HG03521 (cell line): ENCODE results near the gene ZC3HAV1.
"Not testable (repeated sequence)": the region's sequence is repeated elsewhere in the genome, so short reads cannot be mapped to it uniquely, and the experiment has no call there.

Experiments used
- ATAC-seq: cut with Tn5 transposase; IDR thresholded peaks from one replicate; pipeline ENCODE4 v1.9.1; 2021; ENCODE audit warnings: mild to moderate bottlenecking, moderate library complexity; ENCODE audit not compliant: unreplicated experiment

Gene ZC3HAV1

DNA sequence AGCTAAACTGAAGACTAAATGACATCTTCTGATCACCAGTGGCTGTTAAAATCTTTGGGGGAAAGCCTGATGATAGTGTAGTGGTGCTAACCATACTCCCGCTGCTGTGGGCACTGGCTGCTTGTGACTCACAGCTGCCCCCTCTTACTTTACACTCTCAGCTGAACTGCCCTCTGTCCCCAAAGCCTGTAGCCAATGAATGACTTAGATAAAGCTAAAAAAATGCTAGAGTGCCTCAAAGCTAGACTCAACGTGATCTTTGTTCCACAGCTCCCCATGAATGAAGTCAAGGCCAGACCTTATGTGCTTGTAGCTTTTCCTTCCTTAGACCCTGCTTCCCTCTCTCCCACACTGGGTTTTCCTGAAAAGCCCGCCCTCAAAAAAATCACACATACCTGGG lies 80.2 kb downstream of the ZC3HAV1 start:
- no peak for ATAC-seq

DNA sequence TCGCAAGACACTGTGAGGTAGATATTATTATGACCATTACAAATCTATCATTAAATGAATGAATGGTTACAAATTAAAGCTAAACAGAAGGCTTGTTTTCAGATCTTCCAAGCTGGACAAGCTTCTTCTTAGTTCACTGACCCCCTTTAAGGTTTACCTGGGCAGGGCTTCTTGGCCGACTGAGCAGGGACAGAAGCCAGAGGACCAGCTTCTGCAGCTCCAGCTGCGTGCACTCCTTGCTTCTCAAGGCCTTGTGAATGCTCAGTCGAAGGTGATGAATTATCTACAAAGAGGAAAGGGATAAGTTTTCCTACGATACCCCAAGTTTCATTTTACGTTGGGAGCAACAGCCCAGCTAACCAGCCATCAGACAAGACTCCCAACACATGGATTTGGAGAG lies 83.0 kb downstream of the ZC3HAV1 start:
- ATAC-seq = no peak

DNA sequence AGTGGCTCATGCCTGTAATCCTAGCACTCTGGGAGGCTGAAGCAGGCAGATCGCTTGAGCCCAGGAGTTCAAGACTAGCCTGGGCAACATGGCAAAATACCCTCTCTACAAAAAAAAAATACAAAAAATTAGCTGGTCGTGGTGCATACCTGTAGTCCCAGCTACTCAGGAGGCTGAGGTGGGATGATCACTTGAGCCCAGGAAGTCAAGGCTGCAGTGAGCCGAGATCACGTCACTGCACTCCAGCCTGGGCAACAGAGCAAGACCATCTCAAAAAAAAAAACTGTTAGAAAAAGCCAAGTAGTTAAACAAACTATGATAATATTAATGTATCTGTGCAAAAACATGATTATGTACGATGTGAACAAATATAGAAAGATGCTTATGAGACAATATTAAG lies 83.7 kb downstream of the ZC3HAV1 start:
- not testable (repeated sequence) for ATAC-seq

DNA sequence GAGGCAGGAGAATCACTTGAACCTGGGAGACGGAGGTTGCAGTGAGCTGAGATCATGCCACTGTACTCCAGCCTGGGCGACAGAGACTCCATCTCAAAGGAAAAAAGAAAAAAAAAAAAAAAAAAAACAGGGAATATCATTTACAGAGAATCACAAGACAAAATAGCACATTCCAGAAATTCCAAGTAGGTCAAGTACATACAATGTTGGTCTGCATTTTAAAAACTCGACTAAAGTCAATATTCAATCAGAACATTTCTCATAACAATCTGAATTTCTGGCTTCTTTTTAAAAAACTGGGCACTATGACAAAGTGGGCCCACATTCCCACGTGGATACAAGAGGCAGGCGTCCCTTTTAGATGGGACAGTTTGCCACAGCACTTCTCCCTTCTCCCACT lies 86.4 kb downstream of the ZC3HAV1 start:
- no peak for ATAC-seq

DNA sequence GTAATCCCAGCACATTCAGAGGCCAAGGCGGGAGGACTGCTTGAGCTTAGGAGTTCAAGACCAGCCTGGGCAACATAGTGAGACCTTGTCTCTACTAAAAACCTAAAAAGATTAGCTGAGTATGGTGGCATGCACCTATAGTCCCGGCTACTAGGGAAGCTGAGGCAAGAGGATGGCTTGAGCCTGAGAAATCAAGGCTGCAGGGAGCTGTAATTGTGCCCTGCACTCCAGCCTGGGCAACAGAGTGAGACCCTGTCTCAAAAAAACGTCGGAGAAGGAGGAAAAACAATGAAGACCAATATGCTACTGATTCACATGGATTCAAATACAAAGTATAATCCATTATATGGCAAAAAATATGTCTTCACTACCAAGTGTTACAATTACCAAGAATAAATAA lies 87.2 kb downstream of the ZC3HAV1 start:
- ATAC-seq = no peak

DNA sequence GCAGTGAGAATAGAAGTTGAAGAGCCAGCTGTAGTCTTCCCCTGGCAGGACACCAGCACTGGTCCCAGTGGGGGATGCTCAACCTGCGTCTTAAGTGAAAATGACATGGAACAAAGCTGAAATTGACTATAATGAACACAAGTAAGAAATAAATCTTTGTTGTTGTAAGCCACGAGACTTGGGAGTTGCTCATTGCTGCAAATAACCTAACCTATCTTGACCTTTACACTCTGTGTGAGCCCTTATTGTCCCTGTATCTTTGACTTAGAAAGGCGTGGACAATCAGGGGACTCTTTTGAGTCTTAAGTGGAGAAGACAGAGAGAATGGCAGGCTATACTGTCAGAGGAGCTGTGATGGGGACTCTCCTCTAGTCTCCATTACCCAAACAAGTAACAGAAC lies 90.6 kb downstream of the ZC3HAV1 start:
- ATAC-seq = no peak

DNA sequence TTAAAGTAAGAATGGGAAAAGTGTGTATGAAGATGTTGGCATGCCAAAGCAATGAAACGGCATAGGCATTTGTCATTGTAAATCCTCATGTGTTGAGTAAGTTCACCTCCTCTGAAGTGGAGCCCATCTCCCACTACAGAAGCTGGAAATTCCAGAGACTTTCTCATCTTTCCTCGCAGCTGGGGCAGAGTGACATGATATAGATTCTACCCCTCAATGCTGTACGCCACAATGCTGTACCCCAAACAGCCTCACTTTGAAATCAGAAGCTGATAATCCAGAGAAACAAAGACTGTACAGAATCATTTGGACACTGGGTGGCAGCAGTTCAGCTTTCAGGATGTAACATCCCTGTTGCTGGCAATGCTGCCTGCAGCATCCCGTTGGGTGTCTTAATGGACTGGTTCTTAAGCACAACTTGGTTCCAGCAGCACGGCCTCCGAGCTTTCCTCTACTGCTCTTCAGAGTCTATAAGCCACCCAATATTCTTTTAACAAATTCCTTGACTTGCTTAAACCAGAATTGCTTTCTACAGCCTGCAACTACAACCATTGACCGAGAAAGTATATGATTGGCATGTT lies 92.5 kb downstream of the ZC3HAV1 start:
- peak; percentile 91 for ATAC-seq

DNA sequence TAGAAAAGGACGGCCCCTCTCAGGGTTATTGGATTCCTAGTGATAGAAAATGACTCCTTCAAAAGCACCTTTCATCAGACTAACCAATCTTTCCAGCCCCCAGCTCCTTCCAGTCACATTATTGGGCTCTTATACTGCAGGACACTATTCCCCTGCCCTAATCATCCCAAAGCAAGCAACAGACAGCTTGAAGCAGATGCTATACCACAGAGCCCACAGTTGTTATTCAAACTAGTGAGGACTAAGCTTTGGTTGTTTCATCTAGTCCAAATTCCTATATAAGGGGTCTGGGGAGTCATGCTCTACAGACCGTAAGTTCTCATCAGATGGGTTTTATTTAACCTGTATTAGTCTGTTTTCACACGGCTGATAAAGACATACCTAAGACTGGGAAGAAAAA lies 98.1 kb downstream of the ZC3HAV1 start:
- ATAC-seq = no peak

DNA sequence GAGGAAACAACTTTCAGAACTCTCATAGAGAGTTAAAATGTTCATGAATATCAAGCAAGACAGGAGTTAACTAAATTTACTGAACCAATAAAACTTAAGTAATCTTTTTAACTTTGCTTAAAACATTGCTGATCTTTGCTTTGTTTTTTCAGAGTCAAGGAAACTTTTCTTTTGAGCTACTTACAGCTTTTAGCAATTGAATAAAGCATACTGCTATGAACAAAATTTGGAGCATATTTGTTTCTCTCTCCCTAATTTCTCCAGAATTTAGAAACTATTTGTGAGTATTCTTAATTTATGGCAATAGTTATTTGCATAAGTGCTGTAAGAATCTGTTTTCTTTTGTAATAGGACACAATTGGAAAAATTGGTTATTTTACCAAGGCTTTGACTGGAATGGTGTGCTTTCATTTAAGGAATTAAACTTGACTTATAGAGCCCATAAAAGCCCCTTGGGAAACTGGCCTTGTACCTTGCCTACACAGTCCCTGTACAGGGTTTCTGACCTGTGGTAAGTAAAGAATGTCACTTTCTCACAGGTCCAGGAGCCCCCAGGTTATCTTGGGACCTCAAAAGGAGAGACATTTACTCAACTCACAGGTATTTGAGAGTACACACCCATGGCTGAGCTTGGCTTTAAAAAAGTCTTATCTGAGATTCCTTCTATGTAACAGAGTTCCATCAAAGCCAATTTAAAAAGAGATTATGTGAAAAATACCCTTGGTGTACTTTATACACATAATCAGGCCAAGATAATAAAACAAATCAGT lies 105.0 kb downstream of the ZC3HAV1 start:
- ATAC-seq = no peak

DNA sequence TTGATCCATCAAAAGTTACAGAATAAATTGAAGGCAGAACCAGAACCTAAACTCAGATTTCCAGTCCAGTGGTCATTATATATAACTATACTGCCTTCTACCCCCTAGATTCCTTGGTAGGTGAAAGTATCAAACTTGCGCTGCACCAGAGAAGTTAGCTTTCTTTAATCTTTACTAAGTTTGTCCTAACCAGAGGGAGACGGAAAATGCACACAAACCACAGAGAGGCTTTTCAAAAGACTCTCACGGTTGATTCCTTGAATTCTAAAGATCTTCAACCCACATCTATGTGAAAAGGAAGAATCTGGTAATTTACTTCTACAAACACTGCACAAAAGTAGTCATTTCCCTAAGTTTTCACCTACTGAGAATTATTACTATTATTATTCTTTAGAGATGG lies 110.1 kb downstream of the ZC3HAV1 start:
- ATAC-seq = no peak
